Endothelial cell of umbilical vein (primary cell): ENCODE data around the gene CLCN4. TPM values are rescaled to one million over a fixed set of nuclear protein-coding genes. Genes with fewer than 3 reads are reported as not detected.
A peak's percentile ranks its signal among the peaks of the same experiment; 100 is the strongest.

Source experiments
- BruUV-seq: library from RNA; stranded (reverse); fragments of 400-500 nt; replicated peaks from 2 replicates; lab custom pipeline; 2021; lab: Mats Ljungman, UMichigan
- CTCF ChIA-PET: fragments of 300-600, 350-600 bp; sonication (Branson Sonifier 250); formaldehyde crosslinking; loops from one replicate; lab custom pipeline; 2021; ENCODE audit warnings: antibody characterized with exemption, inconsistent platforms; lab: Charles Lee
- POLR2A ChIA-PET: fragments of 300-600, 350-600 bp; sonication (Branson Sonifier 250); formaldehyde crosslinking; loops from one replicate; lab custom pipeline; 2021; ENCODE audit warnings: antibody characterized with exemption, inconsistent platforms; lab: Charles Lee
- DNase-seq: peaks from one replicate; pipeline ENCODE4 v3.0.0-alpha.2; 2011; ENCODE audit warnings: low read depth, low spot score
- FAIRE-seq: peaks from 2 replicates; lab custom pipeline; 2011; peaks lifted over from hg19 to GRCh38; lab: Jason Lieb, UNC
- H2AFZ ChIP-seq: 2 replicates; pipeline ENCODE4 v1.6.0; 2012; ENCODE audit warnings: low read depth, low read length, control low read depth, inconsistent platforms
- H3K27ac ChIP-seq: 2 replicates; pipeline ENCODE4 v1.5.1; 2011; ENCODE audit warnings: low read depth, mild to moderate bottlenecking, control low read depth, low read length, moderate library complexity; ENCODE audit not compliant: insufficient read depth
- H3K27me3 ChIP-seq, 2 experiments: 2 replicates each; pipeline versions ENCODE4 v1.6.0 to v1.6.1; 2011; ENCODE audit warnings: low read length in 2 of 2, mixed read lengths in 1 of 2; ENCODE audit not compliant: control insufficient read depth in 2 of 2, insufficient read depth in 2 of 2
- H3K36me3 ChIP-seq, 2 experiments: 2 replicates in 1 of 2; 3 replicates in 1 of 2; pipeline ENCODE4 v1.5.1; 2011; ENCODE audit warnings: low read length in 2 of 2, mild to moderate bottlenecking in 1 of 2, moderate library complexity in 1 of 2; ENCODE audit not compliant: control insufficient read depth in 2 of 2, insufficient read depth in 2 of 2; ENCODE audit errors: extremely low read depth in 1 of 2
- H3K4me1 ChIP-seq: 3 replicates; pipeline ENCODE4 v1.5.1; 2011; ENCODE audit warnings: mild to moderate bottlenecking, low read length; ENCODE audit not compliant: control insufficient read depth, insufficient read depth; ENCODE audit errors: extremely low read depth
- H3K4me2 ChIP-seq: 2 replicates; pipeline ENCODE4 v1.6.1; 2011; ENCODE audit warnings: low read length, control low read depth, mixed read lengths; ENCODE audit not compliant: insufficient read depth
- H3K4me3 ChIP-seq, 3 experiments: fragments of 200-600 bp in 1 of 3; sonication (generic), shearing (Covaris generic) in 1 of 3; replicated peaks in 1 of 3; 2 replicates each; pipeline ENCODE4 v1.5.1; 2011 to 2016; ENCODE audit warnings: control low read depth in 3 of 3, low read length in 3 of 3, mild to moderate bottlenecking in 2 of 3, inconsistent platforms in 1 of 3, low read depth in 1 of 3, moderate library complexity in 1 of 3; ENCODE audit not compliant: insufficient read depth in 1 of 3
- H3K79me2 ChIP-seq: 2 replicates; pipeline ENCODE4 v1.6.0; 2012; ENCODE audit warnings: low read length, inconsistent platforms; ENCODE audit not compliant: control insufficient read depth, insufficient read depth
- H3K9ac ChIP-seq: replicated peaks from 2 replicates; pipeline ENCODE3; 2011; ENCODE audit warnings: low read length, control low read depth; ENCODE audit not compliant: insufficient read depth; ENCODE audit errors: extremely low read depth
- H3K9me1 ChIP-seq: replicated peaks from 3 replicates; pipeline ENCODE4 v1.6.0; 2011; ENCODE audit warnings: mild to moderate bottlenecking, low read length; ENCODE audit not compliant: control insufficient read depth, insufficient read depth; ENCODE audit errors: extremely low read depth
- H3K9me3 ChIP-seq: replicated peaks from 2 replicates; pipeline ENCODE4 v1.5.1; 2012; ENCODE audit warnings: low read length, inconsistent platforms; ENCODE audit not compliant: control insufficient read depth, insufficient read depth
- H4K20me1 ChIP-seq: replicated peaks from 2 replicates; pipeline ENCODE3; 2011; ENCODE audit warnings: mild to moderate bottlenecking, low read length; ENCODE audit not compliant: control insufficient read depth, insufficient read depth; ENCODE audit errors: extremely low read depth
- EZH2 ChIP-seq: IDR thresholded peaks from 2 replicates; pipeline ENCODE4 v1.6.1; 2012; ENCODE audit warnings: borderline replicate concordance, low read depth, mild to moderate bottlenecking, moderate library complexity, low read length, inconsistent platforms; ENCODE audit not compliant: severe bottlenecking
- FOS ChIP-seq: IDR thresholded peaks from 2 replicates; pipeline ENCODE4 v1.6.1; 2011; ENCODE audit warnings: mild to moderate bottlenecking, low read length, moderate library complexity, borderline replicate concordance; ENCODE audit not compliant: insufficient read depth
- GATA2 ChIP-seq: IDR thresholded peaks from 2 replicates; pipeline ENCODE4 v1.7.0; 2011; ENCODE audit warnings: low read depth, mild to moderate bottlenecking, moderate library complexity, mixed read lengths, low read length; ENCODE audit not compliant: insufficient read length, insufficient read depth
- JUN ChIP-seq: IDR thresholded peaks from 2 replicates; pipeline ENCODE4 v1.6.1; 2011; ENCODE audit warnings: borderline replicate concordance, low read depth; ENCODE audit not compliant: insufficient read length, insufficient read depth
- MYC ChIP-seq: IDR thresholded peaks from one replicate; pipeline ENCODE4 v1.6.1; 2011; ENCODE audit warnings: mild to moderate bottlenecking, low read depth, low read length
- POLR2A ChIP-seq: IDR thresholded peaks from 2 replicates; pipeline ENCODE4 v1.6.1; 2012; ENCODE audit warnings: low read depth, mild to moderate bottlenecking, control low read depth, low read length
- POLR2AphosphoS5 ChIP-seq: IDR thresholded peaks from 2 replicates; pipeline ENCODE4 v1.6.1; 2012; ENCODE audit warnings: low read depth, mild to moderate bottlenecking, control low read depth, low read length, moderate library complexity; ENCODE audit not compliant: insufficient read depth
- dilution Hi-C: fragments of 300-500 bp; cut with MboI; formaldehyde crosslinking; loops from one replicate; pipeline ENCODE4 v1.15.0; 2019; ENCODE audit warnings: low sequenced_read_pairs; ENCODE audit not compliant: extremely low pct_ligation_motif_present
- intact Hi-C: fragments of 100-400 bp; cut with micrococcal nuclease; formaldehyde crosslinking; loops from one replicate; pipeline ENCODE4 v1.10.0; 2022
- polyA plus RNA-seq, 4 experiments: library from polyadenylated mRNA; depleted of rRNA in 3 of 4; stranded (reverse) in 3 of 4; unstranded in 1 of 4; fragments of >200 nt; gene quantifications; 2 replicates each; pipeline versions ENCODE4 v1.2.1 to v1.2.3, GENCODE V29; 2011 to 2012; ENCODE audit warnings: missing spikeins in 1 of 4
- total RNA-seq: library from RNA; stranded (reverse); gene quantifications from 2 replicates; pipeline ENCODE4 v1.2.3, GENCODE V29; 2021
- TF ChIP-seq, protein P1 (sequence below): IDR thresholded peaks from 2 replicates; pipeline ENCODE4 v1.6.1; 2011; ENCODE audit not compliant: insufficient read depth, insufficient read length
- TF ChIP-seq, protein P2 (sequence below), 2 donors: IDR thresholded peaks; 1 replicate in 1 of 2; 2 replicates in 1 of 2; pipeline ENCODE4 v1.5.1; 2011; ENCODE audit warnings: low read length in 2 of 2, mild to moderate bottlenecking in 2 of 2, moderate library complexity in 2 of 2, control low read depth in 1 of 2, inconsistent platforms in 1 of 2, low read depth in 1 of 2; ENCODE audit not compliant: insufficient read depth in 1 of 2; ENCODE audit errors: extremely low read depth in 1 of 2

Gene CLCN4
- total and polyA plus RNA-seq, 2 donors (not counting 3 experiments of a cell fraction or from before 2014, with no cell fraction given): 7.6 to 19.8 TPM

DNA sequence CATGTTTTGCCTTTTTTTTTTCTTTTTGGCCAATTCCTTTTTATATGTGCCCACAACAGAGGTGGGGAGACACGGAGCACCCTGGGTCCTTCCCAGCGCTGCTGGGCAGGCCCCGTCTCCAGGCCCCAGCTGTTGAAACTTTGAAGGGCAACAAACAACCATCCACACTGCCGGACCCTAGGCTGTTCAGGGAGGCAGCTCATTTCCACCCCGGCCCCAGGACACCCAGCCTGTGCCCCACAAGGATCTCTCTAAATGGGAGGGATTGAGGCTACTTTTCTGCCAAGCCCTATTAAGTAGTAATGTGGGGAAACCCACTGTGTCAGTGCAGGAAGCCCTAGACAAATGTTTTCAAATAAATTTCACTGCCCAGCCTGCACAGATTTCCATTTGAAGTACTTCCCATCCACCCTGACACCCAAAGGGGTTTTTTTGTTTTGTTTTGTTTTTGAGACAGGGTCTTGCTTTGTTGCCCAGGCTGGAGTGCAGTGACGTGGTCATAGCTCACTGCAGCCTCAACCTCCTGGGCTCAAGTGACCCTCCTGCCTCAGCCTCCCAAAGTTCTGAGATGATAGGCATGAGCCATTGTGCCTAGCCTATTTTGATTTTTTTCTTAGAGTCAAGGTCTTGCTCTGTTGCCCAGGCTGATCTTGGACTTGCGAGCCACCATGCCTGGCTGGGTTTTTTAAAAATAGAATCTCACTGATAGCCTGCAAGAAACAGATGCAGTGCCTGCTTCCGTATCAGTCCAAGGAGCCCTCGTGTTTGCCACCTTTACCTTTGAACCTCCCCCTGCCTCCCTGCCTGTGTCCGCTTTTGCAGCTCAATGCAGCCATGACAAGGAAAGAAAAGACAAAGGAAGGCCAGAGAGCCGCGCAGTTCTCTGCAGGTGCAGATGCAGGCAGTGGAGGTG lies 13.4 kb upstream of the CLCN4 start:
- Histone ChIP-seq H4K20me1 (no peaks in the 10 kb centered on the region), H3K27ac (no peak overlapping the region), H3K9me1 (no peaks in the 10 kb centered on the region), H3K79me2 (no peaks in the 10 kb centered on the region), H3K4me3 (no peak overlapping the region), H3K27me3 (no peaks in the 10 kb centered on the region), H3K4me2 (no peak overlapping the region), H3K36me3 (peaks cover 4 to 13% of the 10 kb centered on the region in 2 experiments), H3K4me1 (no peaks in the 10 kb centered on the region), H3K9ac (no peak overlapping the region), H2AFZ (no peak overlapping the region), H3K9me3 (no peaks in the 10 kb centered on the region)
- dilution Hi-C loops: no loop called here
- ChIA-PET CTCF (no interaction called here), POLR2A (no interaction called here)
- no peak for TF ChIP-seq MYC
- no peak for TF ChIP-seq POLR2A
- TF ChIP-seq, protein P1, sequence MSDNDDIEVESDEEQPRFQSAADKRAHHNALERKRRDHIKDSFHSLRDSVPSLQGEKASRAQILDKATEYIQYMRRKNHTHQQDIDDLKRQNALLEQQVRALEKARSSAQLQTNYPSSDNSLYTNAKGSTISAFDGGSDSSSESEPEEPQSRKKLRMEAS: no peak
- TF ChIP-seq FOS: no peak
- no peak for TF ChIP-seq EZH2
- TF ChIP-seq GATA2: no peak
- no peak for TF ChIP-seq JUN
- TF ChIP-seq, protein P2, sequence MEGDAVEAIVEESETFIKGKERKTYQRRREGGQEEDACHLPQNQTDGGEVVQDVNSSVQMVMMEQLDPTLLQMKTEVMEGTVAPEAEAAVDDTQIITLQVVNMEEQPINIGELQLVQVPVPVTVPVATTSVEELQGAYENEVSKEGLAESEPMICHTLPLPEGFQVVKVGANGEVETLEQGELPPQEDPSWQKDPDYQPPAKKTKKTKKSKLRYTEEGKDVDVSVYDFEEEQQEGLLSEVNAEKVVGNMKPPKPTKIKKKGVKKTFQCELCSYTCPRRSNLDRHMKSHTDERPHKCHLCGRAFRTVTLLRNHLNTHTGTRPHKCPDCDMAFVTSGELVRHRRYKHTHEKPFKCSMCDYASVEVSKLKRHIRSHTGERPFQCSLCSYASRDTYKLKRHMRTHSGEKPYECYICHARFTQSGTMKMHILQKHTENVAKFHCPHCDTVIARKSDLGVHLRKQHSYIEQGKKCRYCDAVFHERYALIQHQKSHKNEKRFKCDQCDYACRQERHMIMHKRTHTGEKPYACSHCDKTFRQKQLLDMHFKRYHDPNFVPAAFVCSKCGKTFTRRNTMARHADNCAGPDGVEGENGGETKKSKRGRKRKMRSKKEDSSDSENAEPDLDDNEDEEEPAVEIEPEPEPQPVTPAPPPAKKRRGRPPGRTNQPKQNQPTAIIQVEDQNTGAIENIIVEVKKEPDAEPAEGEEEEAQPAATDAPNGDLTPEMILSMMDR (IDR thresholded peaks at IDR 0.05; ENCODE audit: extremely low read depth in 1 of 2, insufficient read depth in 1 of 2, low read depth in 1 of 2, low read length in 2 of 2): no peak
- TF ChIP-seq POLR2AphosphoS5: no peak
- no TSS peak for BruUV-seq
- FAIRE-seq (peak; percentile 44), DNase-seq (no peak)
- intact Hi-C loops: no loop called here
